Subcutaneous adipose tissue (tissue), 4 donors: Measurements from ENCODE around the gene OR5K4. TPM values are rescaled to one million over a fixed set of nuclear protein-coding genes. Genes with fewer than 3 reads are reported as not detected.

Experiments
- CTCF ChIP-seq: fragments of 450-650 bp; IDR thresholded peaks from one replicate; pipeline ENCODE4 v1.5.1; 2016; ENCODE audit warnings: low read depth, mild to moderate bottlenecking, control low read depth, antibody characterized with exemption, moderate library complexity
- total RNA-seq, 4 donors: library from RNA; depleted of rRNA; stranded (reverse); fragments of >200 nt; gene quantifications; one replicate each; pipeline ENCODE4 v1.1.0, GENCODE V29; 2016

Gene OR5K4
- total RNA-seq, 4 donors from 2014 or later = not detected

- TF ChIP-seq CTCF = no peak
Measured at GRCh38 chr3:98350082-98350481, 3.6 kb upstream of the OR5K4 start.

- TF ChIP-seq CTCF = no peak
Measured at GRCh38 chr3:98359250-98359649, 5.6 kb downstream of the OR5K4 start.

- TF ChIP-seq CTCF = no peak
Measured at GRCh38 chr3:98359993-98360675, 6.5 kb downstream of the OR5K4 start.

- no peak for TF ChIP-seq CTCF
Measured at GRCh38 chr3:98360681-98361080, 7.0 kb downstream of the OR5K4 start.

GRCh38 chr3:98361289-98361688 is 7.6 kb downstream of the OR5K4 start:
- TF ChIP-seq CTCF = no peak

GRCh38 chr3:98367464-98368246 is 14.0 kb downstream of the OR5K4 start:
- no peak for TF ChIP-seq CTCF

GRCh38 chr3:98371186-98371585 is 17.5 kb downstream of the OR5K4 start:
- no peak for TF ChIP-seq CTCF
